ENCODE measurements around the gene GATA5.

Gene GATA5

DNA sequence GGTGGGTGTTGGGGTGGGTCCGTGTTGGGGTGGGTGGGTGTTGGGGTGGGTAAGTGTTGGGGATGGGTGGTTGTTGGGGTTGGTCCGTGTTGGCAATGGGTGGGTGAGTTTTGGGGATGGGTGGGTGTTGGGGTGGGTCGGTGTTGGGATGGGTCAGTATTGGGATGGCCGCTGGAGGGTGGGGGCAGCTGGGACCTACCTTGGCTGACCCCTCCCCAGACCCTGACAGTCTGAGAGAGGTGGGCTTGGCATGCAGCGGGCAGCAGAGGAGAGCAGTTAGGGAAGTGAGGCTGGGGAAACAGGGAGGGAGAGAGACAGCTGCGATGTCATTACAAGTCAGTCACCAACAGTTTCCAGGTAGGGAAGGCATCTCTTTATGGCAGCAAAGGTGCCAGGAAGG is 23.1 kb upstream of the GATA5 start:
- peaks cover 24% of the 10 kb centered on the region for H3K4me1 Mint-ChIP-seq
- H3K9me3 Mint-ChIP-seq: no peaks in the 10 kb centered on the region
- H3K27me3 Mint-ChIP-seq (ENCODE audit: low read depth): peaks cover 26% of the 10 kb centered on the region
- no peak overlapping the region for H3K27ac Mint-ChIP-seq
- no peaks in the 10 kb centered on the region for H3K36me3 Mint-ChIP-seq (ENCODE audit: low read depth)
- TF ChIP-seq, protein P1, sequence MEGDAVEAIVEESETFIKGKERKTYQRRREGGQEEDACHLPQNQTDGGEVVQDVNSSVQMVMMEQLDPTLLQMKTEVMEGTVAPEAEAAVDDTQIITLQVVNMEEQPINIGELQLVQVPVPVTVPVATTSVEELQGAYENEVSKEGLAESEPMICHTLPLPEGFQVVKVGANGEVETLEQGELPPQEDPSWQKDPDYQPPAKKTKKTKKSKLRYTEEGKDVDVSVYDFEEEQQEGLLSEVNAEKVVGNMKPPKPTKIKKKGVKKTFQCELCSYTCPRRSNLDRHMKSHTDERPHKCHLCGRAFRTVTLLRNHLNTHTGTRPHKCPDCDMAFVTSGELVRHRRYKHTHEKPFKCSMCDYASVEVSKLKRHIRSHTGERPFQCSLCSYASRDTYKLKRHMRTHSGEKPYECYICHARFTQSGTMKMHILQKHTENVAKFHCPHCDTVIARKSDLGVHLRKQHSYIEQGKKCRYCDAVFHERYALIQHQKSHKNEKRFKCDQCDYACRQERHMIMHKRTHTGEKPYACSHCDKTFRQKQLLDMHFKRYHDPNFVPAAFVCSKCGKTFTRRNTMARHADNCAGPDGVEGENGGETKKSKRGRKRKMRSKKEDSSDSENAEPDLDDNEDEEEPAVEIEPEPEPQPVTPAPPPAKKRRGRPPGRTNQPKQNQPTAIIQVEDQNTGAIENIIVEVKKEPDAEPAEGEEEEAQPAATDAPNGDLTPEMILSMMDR (IDR thresholded peaks at IDR 0.05; ENCODE audit: unreplicated experiment in 3 of 3): no peak
- H3K4me3 Mint-ChIP-seq: no peak overlapping the region

DNA sequence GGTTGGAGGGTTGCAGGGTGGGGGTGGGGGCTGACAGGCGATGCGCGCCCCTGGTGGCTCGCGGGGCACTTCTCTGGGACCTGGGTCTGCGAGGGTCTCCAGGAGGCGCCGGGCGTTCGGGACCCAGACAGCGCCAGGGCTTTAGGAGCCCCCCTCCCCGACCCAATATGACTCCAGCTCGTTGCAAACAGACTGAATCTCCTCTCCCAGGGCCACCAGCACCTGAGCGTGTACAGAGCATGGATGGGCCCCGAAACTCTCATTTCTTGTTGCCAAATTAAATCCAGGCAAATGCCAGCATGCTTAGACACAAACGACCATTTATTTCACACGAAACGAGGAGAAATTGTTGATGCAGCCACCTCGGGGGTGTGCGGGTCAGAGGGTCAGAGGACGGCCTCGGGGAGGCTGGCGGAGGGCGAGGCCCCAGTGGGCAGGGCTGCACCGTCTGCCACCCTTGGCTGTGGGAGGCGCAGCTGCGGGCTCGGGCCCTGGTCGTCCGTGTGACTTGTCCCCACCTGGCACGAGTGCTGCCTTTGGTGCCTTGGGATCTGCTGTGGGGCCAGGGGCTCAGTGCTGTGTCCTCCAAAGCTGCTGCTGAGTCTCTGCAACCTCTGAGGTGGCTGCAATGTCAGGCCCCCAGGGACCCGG is 20.9 kb upstream of the GATA5 start:
- peaks cover 24% of the 10 kb centered on the region for H3K27me3 Mint-ChIP-seq (ENCODE audit: low read depth)

DNA sequence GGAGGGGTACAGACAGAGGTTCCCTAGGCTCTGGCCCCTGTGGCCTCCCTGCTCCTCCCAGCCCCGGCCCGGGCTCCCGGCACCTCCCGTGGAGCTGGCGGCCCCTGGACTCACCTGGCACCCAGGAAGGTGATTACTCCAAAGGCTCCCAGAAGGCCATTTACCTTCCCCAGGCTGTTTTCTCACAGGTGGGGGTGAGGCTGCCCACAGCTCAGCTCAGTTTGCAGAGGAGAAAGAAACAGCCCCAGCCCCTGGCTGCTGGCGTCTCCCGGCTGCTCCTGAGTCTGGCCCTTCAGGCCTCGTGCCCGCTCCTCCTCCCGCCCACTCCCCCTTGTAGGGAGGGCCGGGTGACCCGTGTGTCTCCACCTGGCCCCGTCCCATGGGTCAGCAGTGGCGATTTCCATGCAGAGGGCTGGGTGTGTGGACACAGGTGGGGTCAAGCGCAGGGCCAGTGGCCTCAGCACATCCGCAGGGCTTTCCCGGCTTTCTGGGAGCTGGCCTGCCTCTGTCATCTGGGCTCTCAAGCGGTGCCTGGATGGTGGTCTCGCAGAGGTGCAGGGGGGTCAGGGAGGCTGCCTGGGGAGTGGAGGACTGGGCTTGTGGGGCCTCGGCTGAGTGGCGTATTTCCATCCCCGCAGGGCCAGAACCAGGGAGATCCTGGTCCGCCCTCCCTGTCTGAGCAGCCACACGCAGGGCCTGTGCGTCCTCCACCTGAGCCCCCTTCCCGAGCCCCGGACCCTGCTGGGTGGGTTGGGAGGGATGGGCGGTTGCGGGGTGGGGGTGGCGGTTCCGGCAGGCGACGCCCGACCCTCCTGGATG is 20.2 kb upstream of the GATA5 start:
- peaks cover 30% of the 10 kb centered on the region for H3K27me3 Mint-ChIP-seq (ENCODE audit: low read depth)
- H3K4me1 Mint-ChIP-seq: peaks cover 17% of the 10 kb centered on the region
- TF ChIP-seq, protein P1 (IDR thresholded peaks at IDR 0.05; ENCODE audit: unreplicated experiment in 3 of 3): no peak
- no peaks in the 10 kb centered on the region for H3K36me3 Mint-ChIP-seq (ENCODE audit: low read depth)
- H3K4me3 Mint-ChIP-seq: no peak overlapping the region
- no peak overlapping the region for H3K27ac Mint-ChIP-seq
- H3K9me3 Mint-ChIP-seq: no peaks in the 10 kb centered on the region

More for the DNA sequence above, 20.9 kb upstream of the GATA5 start:
- H3K4me3 Mint-ChIP-seq: peak overlapping the region in 1 of 3 experiments; percentile 12
- TF ChIP-seq, protein P1 (IDR thresholded peaks at IDR 0.05; ENCODE audit: unreplicated experiment in 3 of 3): peak; percentile 68 to 77 (median 71)
- peaks cover 21% of the 10 kb centered on the region for H3K4me1 Mint-ChIP-seq
- H3K36me3 Mint-ChIP-seq (ENCODE audit: low read depth): no peaks in the 10 kb centered on the region
- H3K9me3 Mint-ChIP-seq: no peaks in the 10 kb centered on the region
- H3K27ac Mint-ChIP-seq: peak overlapping the region in 1 of 3 experiments; percentile 66

DNA sequence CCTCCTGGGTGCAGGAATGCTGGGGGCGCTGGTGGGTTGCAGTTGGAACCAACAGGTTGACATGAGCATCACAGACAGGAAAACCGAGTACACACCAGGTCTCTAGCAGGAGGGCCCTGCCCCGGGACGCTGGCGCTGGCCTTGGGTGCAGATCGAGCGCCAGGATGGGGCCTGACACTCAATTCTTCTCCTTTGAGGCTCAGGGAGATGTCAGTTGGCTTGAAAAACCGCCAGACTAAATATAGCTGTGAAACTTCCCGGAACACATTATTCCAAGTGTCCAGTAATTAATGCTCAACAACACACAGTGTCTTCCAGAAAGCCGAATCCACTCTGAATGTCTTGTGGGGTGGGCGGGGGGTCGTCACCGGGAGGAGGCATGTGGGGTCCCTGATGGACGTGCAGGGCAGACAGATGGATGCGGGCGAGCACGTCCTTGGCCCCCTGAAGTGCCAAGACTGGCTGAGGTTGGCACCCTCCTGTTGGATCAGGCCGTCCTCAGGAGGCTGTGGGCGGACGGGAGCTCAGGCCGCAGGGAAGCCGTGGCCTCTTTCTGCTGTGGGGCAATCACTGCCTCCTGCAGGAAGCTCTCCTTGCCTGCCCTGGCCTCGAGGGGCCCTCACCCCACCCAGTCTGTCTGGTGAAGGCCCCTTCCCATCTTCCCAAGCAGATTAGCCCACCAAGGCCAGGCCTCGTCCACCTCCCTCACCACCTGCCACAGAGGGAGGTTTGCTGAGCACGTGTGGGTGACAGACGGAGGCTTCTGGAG is 19.4 kb upstream of the GATA5 start:
- TF ChIP-seq, protein P1 (IDR thresholded peaks at IDR 0.05; ENCODE audit: unreplicated experiment in 3 of 3): no peak
- Mint-ChIP-seq H3K27ac (no peak overlapping the region), H3K9me3 (no peaks in the 10 kb centered on the region), H3K4me3 (no peak overlapping the region), H3K4me1 (peaks cover 9% of the 10 kb centered on the region), H3K27me3 (ENCODE audit: low read depth) (peaks cover 27% of the 10 kb centered on the region), H3K36me3 (ENCODE audit: low read depth) (no peaks in the 10 kb centered on the region)

DNA sequence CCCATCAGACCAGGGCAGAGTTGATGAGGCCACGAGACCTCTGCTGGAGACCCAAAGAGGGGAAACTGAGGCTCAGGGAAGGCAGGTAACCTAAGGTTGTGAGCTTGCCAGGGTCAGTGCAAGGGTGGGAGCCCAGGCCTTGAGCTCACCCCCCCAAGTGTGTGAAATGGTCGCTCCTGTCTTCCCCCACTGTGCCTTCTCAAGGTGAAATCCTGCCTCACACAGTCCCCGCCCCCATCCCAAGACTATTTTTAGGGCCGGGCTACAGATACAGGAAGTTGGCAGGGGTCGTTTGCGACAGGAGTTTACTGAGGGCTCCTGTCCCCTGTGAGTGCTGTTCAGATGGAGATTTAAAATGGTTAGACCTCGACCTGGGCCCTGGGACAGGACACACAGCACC is 18.7 kb upstream of the GATA5 start:
- Mint-ChIP-seq H3K27ac (no peak overlapping the region), H3K27me3 (ENCODE audit: low read depth) (peaks cover 22% of the 10 kb centered on the region), H3K4me3 (no peak overlapping the region), H3K36me3 (ENCODE audit: low read depth) (no peaks in the 10 kb centered on the region), H3K9me3 (no peaks in the 10 kb centered on the region), H3K4me1 (peaks cover 2% of the 10 kb centered on the region)
- TF ChIP-seq, protein P1 (IDR thresholded peaks at IDR 0.05; ENCODE audit: unreplicated experiment in 3 of 3): no peak

All from nephron (organoid).